ENCODE measurements around the gene GGT1.
"Not testable (repeated sequence)": the region's sequence is repeated elsewhere in the genome, so short reads cannot be mapped to it uniquely, and the experiment has no call there.

The GGT1 gene

GRCh38 chr22:24642307-24642706 is 39.3 kb downstream of the GGT1 start:
- not testable (repeated sequence) for DNase-seq (ENCODE audit: low read depth)

- DNase-seq (ENCODE audit: low read depth), result not testable (repeated sequence)
These were observed 41.4 kb downstream of the GGT1 start for GRCh38 chr22:24644409-24644808.

GRCh38 chr22:24645408-24646399 is 42.7 kb downstream of the GGT1 start:
- not testable (repeated sequence) for DNase-seq (ENCODE audit: low read depth)

GRCh38 chr22:24646756-24647155 is 43.8 kb downstream of the GGT1 start:
- not testable (repeated sequence) for DNase-seq (ENCODE audit: low read depth)

GRCh38 chr22:24649371-24649770 is 46.4 kb downstream of the GGT1 start:
- not testable (repeated sequence) for DNase-seq (ENCODE audit: low read depth)

GRCh38 chr22:24650884-24651283 is 47.9 kb downstream of the GGT1 start:
- not testable (repeated sequence) for DNase-seq (ENCODE audit: low read depth)

GRCh38 chr22:24665395-24665794 is 62.4 kb downstream of the GGT1 start:
- not testable (repeated sequence) for DNase-seq (ENCODE audit: low read depth)

- DNase-seq (ENCODE audit: low read depth), result not testable (repeated sequence)
These were observed 64.9 kb downstream of the GGT1 start for GRCh38 chr22:24667904-24668303.

GRCh38 chr22:24672532-24672931 is 69.5 kb downstream of the GGT1 start:
- not testable (repeated sequence) for DNase-seq (ENCODE audit: low read depth)
